Lower lobe of right lung (tissue), 2 donors: Measurements from ENCODE around the gene LPO. TPM values are rescaled to one million over a fixed set of nuclear protein-coding genes. Genes with fewer than 3 reads are reported as not detected.

Experiments used
- ATAC-seq, 2 donors: fragments of 200-7000 bp; cut with Tn5 transposase; one replicate each; pipeline ENCODE4 v1.9.1; 2020 to 2022; ENCODE audit warnings: mild to moderate bottlenecking in 2 of 2, moderate library complexity in 2 of 2
- DNase-seq: peaks from one replicate; pipeline ENCODE4 v3.0.0-alpha.2; 2020
- H3K27ac ChIP-seq: fragments of 200-600 bp; one replicate; pipeline ENCODE4 v1.8.0; 2022
- H3K27me3 ChIP-seq: fragments of 200-600 bp; one replicate; pipeline ENCODE4 v1.8.0; 2022; ENCODE audit warnings: low read depth
- H3K36me3 ChIP-seq: fragments of 200-600 bp; one replicate; pipeline ENCODE4 v1.8.0; 2022; ENCODE audit warnings: mild to moderate bottlenecking
- H3K4me1 ChIP-seq: fragments of 200-600 bp; one replicate; pipeline ENCODE4 v1.8.0; 2022
- H3K4me3 ChIP-seq: fragments of 200-600 bp; one replicate; pipeline ENCODE4 v1.8.0; 2022; ENCODE audit warnings: mild to moderate bottlenecking
- H3K9me3 ChIP-seq: fragments of 200-600 bp; one replicate; pipeline ENCODE4 v1.8.0; 2022
- intact Hi-C: fragments of 100-400 bp; cut with DNase I; formaldehyde crosslinking; loops from one replicate; pipeline ENCODE4 v1.11.0; 2022
- total RNA-seq: library from RNA; stranded (reverse); fragmentation: NEBNext Ultra II Directional; extraction: Animal tissue kit (Norgen Biotek cat#: 25700); gene quantifications from one replicate; pipeline ENCODE4 v1.2.1, GENCODE V29; 2021
- TF ChIP-seq, protein P1 (sequence below): fragments of 200-600 bp; IDR thresholded peaks from one replicate; pipeline ENCODE4 v1.8.0; 2022; ENCODE audit warnings: antibody characterized with exemption, mild to moderate bottlenecking
- donor health status: DM: no; HTN: yes; CAD: no; lungs with severe emphysema.

Gene LPO
- total RNA-seq, 1 donor from 2014 or later: not detected

DNA sequence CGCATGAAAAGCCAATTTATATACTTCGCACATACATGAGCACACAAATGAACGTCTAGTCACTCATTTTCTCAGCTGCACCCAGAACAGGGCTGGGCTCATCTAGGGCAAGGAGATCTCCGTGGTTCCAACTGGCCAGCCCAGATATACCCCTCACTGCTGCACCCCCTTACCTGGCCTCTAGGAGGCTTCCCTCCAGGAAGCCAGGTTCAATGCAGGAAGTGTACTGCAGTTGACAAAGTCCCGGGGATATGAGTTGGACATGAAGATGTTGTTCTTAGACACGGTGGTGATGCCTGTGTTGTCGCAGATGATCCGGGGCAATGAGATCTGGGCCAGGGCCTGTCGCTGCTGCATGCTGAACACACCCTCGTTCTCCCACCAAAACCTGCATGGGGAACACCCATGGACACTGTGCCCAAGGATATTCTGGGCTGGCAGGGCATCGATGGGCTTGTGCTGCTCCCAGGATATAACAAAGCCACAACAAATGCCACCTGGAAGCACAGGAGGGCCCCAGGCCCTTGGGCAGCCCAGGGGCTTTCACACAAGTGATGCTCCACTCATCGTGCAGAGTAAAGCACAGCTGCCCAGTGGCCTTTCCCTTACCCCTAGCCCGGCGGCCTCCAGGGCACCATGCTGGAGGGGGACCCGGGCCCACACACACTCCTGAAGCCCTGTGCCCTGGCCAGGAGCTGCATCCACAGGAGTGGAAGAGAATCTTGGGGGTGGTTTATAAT, 32.3 kb downstream of the LPO start:
- H3K27me3 ChIP-seq: peaks cover 11% of the 10 kb centered on the region
- no peak for DNase-seq
- TF ChIP-seq, protein P1, sequence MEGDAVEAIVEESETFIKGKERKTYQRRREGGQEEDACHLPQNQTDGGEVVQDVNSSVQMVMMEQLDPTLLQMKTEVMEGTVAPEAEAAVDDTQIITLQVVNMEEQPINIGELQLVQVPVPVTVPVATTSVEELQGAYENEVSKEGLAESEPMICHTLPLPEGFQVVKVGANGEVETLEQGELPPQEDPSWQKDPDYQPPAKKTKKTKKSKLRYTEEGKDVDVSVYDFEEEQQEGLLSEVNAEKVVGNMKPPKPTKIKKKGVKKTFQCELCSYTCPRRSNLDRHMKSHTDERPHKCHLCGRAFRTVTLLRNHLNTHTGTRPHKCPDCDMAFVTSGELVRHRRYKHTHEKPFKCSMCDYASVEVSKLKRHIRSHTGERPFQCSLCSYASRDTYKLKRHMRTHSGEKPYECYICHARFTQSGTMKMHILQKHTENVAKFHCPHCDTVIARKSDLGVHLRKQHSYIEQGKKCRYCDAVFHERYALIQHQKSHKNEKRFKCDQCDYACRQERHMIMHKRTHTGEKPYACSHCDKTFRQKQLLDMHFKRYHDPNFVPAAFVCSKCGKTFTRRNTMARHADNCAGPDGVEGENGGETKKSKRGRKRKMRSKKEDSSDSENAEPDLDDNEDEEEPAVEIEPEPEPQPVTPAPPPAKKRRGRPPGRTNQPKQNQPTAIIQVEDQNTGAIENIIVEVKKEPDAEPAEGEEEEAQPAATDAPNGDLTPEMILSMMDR: no peak
- ATAC-seq: no peak
- H3K4me1 ChIP-seq: no peaks in the 10 kb centered on the region
- intact Hi-C loops: no loop called here
- H3K9me3 ChIP-seq: no peaks in the 10 kb centered on the region
- H3K4me3 ChIP-seq: no peak overlapping the region
- H3K36me3 ChIP-seq: no peaks in the 10 kb centered on the region
- H3K27ac ChIP-seq: no peak overlapping the region

DNA sequence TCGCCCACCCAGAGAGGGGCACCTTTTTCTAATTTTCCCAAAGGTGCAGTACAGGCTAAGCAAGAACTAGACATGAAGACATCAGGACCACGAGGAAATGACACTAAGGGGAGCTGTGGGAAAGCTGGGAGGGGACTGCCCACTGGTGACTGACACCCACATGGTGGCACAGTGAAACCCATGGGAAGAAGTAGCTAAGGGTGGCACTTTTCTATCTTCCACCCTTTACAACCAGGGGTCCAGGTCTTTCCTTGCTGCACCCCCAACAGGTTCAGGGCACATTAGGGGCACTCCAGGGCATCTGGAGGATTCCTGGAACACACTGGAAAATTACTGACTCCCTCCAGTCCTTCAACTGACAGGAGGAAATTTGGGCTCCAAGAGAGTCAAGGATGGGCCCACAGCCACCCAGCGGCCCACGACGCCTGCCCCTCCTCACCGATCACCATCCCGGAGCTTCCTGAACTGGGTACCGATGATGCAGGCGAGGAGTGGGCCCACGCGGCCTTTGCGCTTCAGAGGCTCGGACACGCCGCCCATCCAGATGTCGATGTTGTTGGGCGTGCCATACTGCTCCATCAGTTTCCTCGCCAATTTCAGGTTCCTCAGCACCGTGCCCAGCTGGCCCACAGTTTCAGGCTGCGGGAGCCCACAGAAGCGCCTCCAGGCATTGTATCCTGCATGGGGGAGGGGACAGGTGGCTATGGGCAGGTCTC, 33.0 kb downstream of the LPO start:
- DNase-seq (no peak), ATAC-seq (no peak)
- H3K27me3 ChIP-seq: peaks cover 11% of the 10 kb centered on the region
- TF ChIP-seq, protein P1: no peak
- H3K9me3 ChIP-seq: no peaks in the 10 kb centered on the region
- H3K4me1 ChIP-seq: no peaks in the 10 kb centered on the region
- H3K4me3 ChIP-seq: no peak overlapping the region
- intact Hi-C loops: no loop called here
- H3K27ac ChIP-seq: no peak overlapping the region
- no peaks in the 10 kb centered on the region for H3K36me3 ChIP-seq

GRCh38 chr17:58272367-58273280, 34.2 kb downstream of the LPO start:
- no peak overlapping the region for H3K27ac ChIP-seq
- DNase-seq: no peak
- TF ChIP-seq, protein P1: no peak
- H3K4me1 ChIP-seq: no peaks in the 10 kb centered on the region
- H3K4me3 ChIP-seq: no peak overlapping the region
- intact Hi-C loops: no loop called here
- peaks cover 11% of the 10 kb centered on the region for H3K27me3 ChIP-seq
- ATAC-seq: no peak
- no peaks in the 10 kb centered on the region for H3K9me3 ChIP-seq
- no peaks in the 10 kb centered on the region for H3K36me3 ChIP-seq

DNA sequence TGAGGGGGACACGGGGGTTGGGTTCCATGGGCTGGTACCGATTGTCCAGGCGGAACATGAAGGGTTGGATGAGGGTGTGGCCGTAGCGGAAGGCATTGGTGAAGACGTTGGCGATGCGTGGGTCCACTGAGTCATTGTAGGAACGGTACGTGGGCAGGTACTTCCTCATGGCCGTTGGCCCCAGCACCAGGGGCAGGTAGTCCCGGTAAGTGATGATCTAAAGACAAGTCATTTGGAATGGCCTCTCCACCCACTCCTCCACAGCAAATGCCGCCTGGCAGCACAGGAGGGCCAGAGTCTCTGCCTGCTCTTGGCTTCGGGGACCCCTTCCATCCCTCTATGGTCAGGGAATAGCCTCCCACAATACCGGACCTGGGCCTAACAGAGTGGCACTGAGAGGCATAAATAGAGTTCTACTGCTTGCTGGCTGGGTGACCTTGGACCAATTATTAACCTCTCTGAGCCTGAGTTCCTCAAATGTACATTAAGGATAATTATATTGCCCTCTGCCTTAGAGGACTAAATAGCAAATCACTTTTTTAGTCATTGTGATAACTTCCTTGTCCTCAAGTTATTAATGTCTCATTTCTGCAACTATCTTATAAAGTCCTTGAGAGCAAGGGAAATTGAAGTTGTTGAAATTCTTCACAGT, 35.2 kb downstream of the LPO start:
- Histone ChIP-seq H3K36me3 (no peaks in the 10 kb centered on the region), H3K27me3 (peaks cover 4% of the 10 kb centered on the region), H3K4me1 (no peaks in the 10 kb centered on the region), H3K9me3 (no peaks in the 10 kb centered on the region), H3K4me3 (no peak overlapping the region), H3K27ac (no peak overlapping the region)
- intact Hi-C loops: no loop called here
- DNase-seq: no peak
- TF ChIP-seq, protein P1: no peak
- no peak for ATAC-seq

DNA sequence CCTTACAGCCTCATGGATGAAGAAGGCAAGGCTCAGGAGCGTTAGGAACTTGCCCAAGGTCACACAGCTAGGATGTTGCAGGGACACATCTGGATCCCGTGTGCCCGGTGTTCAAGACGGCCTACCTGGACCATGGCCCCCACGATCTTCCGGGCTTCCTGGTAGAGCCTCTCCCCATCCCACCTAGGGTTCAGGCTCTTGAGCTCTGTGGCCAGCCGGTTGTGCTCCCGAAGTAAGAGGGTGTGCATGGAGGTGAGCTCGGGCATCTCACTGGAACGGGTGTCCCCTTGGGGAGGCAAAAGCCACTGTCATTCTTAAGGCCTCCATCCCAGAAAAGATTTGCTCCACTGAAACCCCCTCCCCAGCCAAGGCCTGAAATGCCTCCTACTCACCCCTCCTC, 37.0 kb downstream of the LPO start:
- Histone ChIP-seq H3K4me1 (no peaks in the 10 kb centered on the region), H3K27me3 (peaks cover 12% of the 10 kb centered on the region), H3K9me3 (no peaks in the 10 kb centered on the region), H3K4me3 (no peak overlapping the region), H3K27ac (no peak overlapping the region), H3K36me3 (no peaks in the 10 kb centered on the region)
- DNase-seq (no peak), ATAC-seq (no peak)
- TF ChIP-seq, protein P1: no peak
- intact Hi-C loops: no loop called here
